AG09309 (cell line): ENCODE data around the gene NCAM1.

Experiments
- DNase-seq: peaks from one replicate; pipeline ENCODE4 v3.0.0-alpha.2; 2010; ENCODE audit warnings: low read depth
- H3K4me3 ChIP-seq: 2 replicates; pipeline ENCODE4 v1.5.1; 2011; ENCODE audit warnings: mild to moderate bottlenecking, low read depth, low read length, moderate library complexity; ENCODE audit not compliant: control insufficient read depth
- TF ChIP-seq, protein P1 (sequence below): IDR thresholded peaks from 2 replicates; pipeline ENCODE4 v1.5.1; 2011; ENCODE audit warnings: mild to moderate bottlenecking, low read depth, low read length, inconsistent platforms; ENCODE audit not compliant: insufficient read depth, control insufficient read depth; ENCODE audit errors: missing control alignments

Gene NCAM1

DNA sequence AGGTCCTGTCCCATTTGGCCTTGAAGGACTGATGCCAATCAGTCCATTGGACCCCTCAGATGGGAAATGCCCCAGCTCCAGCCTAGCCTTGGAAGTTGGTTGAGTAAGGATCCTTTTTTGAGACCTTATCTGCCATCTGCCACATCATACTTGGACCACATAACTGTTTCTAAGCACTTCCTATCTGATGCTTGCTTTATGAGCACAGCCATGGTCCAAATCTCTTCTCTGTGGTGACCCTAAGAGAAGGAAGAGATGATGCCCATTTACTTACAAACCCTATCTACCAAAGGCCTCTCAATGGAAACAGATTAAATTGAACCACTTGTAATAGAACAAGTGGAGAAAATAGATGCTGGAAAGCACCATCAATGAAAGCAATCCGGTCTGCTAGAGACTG lies 299.3 kb downstream of the NCAM1 start:
- TF ChIP-seq, protein P1, sequence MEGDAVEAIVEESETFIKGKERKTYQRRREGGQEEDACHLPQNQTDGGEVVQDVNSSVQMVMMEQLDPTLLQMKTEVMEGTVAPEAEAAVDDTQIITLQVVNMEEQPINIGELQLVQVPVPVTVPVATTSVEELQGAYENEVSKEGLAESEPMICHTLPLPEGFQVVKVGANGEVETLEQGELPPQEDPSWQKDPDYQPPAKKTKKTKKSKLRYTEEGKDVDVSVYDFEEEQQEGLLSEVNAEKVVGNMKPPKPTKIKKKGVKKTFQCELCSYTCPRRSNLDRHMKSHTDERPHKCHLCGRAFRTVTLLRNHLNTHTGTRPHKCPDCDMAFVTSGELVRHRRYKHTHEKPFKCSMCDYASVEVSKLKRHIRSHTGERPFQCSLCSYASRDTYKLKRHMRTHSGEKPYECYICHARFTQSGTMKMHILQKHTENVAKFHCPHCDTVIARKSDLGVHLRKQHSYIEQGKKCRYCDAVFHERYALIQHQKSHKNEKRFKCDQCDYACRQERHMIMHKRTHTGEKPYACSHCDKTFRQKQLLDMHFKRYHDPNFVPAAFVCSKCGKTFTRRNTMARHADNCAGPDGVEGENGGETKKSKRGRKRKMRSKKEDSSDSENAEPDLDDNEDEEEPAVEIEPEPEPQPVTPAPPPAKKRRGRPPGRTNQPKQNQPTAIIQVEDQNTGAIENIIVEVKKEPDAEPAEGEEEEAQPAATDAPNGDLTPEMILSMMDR, result no peak
- H3K4me3 ChIP-seq, result no peak overlapping the region
- DNase-seq, result no peak

DNA sequence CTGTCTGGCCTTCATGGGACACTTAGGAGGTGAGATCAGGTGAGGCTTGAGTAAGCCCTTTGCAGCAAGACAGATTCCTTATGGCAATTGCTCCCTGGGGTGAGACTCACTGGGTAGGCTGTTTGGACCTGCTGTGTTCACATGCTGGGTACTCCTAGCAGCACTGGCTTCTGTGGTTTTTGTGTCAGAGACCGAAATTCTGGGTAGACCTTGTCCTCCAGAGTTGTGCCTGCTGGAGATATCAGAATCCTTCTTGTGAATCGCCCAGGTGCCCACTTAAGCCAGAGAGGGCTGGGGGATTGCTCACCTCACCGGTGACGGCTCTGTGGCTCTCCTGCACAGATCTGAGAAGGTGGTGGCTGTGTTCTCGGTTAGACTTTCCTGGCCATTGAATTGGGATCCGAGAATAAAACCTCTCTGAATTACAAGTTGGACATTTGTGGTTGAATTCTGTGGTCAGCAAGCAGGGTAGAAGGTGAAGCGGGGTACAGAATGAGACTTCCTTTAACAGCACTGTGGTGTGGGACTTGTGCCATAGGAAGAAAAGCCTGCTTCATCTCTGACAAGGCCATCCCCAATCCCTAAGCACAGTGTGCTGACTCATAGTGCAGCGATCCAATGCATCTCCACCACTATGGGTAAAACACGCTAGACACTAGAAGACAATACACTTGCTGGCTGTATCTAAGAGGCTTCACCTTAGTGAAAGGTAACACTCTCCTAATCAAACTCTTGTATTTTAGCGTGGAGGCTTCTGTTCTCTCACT lies 300.7 kb downstream of the NCAM1 start:
- H3K4me3 ChIP-seq, result no peak overlapping the region
- TF ChIP-seq, protein P1, result no peak
- DNase-seq, result no peak

DNA sequence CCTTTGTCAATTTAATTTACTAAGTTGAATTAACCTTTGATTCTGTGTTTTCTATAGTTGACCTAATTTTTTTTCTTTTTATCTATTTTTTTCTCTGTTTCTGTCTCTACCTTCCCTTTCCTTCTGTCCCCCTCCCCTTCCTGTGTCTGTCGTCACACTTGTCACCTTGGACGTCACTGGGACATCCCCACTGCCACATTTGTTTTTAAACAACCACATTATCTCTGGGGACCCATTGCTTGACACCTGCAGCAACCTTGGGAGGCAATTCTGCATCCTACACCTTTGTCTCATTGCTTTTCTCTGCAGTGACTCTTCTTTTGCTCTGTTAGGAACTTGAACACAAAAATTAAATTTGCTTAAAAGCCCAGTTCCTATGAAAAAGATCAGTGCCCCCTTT lies 301.4 kb downstream of the NCAM1 start:
- no peak for DNase-seq
- TF ChIP-seq, protein P1, result no peak
- no peak overlapping the region for H3K4me3 ChIP-seq

DNA sequence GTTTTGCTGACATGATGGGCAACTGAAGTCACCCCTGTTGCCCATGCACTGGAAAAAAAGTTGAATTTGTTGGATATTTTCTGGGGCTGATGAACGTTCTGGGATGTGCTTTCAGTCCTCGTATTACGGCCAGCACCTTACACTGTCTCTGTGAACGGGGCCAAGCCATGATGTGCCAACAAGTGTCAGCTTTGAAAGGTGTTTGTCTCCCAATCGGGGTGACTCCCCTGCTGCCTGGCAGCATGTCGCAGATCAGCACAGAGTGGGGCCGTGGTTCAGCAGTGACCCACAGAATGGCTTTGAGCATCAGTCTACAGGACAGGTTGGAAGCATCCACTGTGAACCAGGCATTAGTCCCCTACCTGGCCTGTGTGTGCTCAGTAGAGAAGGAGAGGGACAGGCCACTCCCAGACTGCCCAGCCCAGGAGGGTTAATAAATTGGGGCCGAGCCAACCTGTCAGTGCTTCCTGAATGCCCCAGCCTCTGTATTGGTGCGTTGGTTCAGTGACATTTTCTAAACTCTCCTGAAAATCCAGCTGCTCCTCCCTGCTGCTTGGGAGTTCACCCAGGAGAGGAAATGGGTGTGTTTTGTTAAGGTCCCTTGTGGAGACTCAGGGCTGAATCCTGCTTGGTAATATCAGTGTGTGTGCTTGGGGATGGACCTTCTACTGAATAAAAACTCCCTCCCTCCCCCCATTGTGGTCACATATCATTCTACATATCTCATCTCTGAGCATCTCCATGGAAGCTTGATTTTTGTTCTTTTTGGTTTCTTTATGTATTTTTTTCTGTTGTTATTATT lies 302.4 kb downstream of the NCAM1 start:
- H3K4me3 ChIP-seq, result no peak overlapping the region
- TF ChIP-seq, protein P1, result no peak
- DNase-seq, result no peak

DNA sequence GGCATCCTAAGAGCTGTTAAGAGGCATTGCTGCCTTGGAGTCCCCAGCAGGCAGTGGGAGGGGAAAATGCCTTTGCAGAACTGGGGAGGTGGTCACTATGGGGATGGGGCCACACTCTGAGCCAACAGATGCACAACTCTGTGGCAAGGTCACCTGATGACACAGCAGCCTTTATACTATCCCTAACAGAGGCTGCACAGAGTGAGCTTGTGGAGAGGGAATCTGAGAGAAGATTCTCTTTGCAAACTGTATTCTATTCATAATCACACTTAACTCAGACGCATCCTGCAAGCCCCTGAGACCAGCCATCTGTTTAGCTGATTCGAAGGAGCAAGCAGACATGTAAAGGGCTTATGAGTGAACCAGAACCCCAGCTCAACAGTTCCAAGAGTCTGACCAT lies 304.1 kb downstream of the NCAM1 start:
- DNase-seq, result no peak
- no peak overlapping the region for H3K4me3 ChIP-seq
- TF ChIP-seq, protein P1, result no peak

DNA sequence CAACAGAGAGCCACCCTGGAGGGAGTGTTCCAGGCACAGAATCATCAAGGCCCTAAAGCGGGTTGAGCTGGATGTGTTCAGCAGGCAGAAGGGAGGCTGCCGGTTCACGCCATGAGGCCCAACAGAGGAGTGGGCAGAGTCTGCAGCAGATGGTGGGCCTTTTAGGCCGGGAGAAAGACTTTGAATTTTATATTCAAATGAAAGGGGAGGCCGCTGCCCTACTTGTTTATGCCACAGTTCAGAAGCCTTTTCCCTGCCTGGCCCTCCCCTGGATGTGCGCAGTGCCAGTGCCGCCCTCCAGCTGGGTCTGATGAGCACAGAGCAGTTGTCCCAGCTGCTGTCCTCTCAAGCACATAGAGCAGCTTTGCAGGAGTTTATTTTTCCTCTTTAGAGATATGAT lies 306.3 kb downstream of the NCAM1 start:
- H3K4me3 ChIP-seq, result no peak overlapping the region
- TF ChIP-seq, protein P1, result no peak
- DNase-seq, result no peak
